Activated CD4-positive, alpha-beta T cell treated with anti-CD3 and anti-CD28 coated beads, Interleukin-2, Interleukin-6, amounts not matched to agents 100 ng/mL and 50 ng/mL, durations not matched to agents 16 hours and 8 hours (primary cell): ENCODE data around the gene NEK11.
"Not testable (repeated sequence)": the region's sequence is repeated elsewhere in the genome, so short reads cannot be mapped to it uniquely, and the experiment has no call there.

Source experiments
- DNase-seq: peaks from one replicate; pipeline ENCODE4 v3.0.0-alpha.2; 2020

The NEK11 gene

DNA sequence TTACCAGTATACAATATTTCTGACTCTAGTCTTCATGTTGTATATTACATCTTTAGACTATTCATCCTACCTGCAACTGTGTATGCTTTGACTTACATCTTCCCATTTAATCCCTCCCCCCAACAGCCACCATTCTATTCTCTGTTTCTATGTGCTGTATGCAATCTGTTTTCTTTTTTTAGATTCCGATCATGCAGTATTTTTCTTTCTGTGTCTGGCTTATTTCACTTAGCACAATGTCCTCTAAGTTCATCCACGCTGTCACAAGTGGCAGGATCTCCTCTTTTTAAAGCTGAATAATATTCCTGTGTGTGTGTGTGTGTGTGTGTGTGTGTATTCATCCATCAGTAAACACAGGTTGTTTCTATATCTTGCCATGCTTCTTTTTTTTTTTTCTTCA, 288.5 kb downstream of the NEK11 start:
- no peak for DNase-seq

DNA sequence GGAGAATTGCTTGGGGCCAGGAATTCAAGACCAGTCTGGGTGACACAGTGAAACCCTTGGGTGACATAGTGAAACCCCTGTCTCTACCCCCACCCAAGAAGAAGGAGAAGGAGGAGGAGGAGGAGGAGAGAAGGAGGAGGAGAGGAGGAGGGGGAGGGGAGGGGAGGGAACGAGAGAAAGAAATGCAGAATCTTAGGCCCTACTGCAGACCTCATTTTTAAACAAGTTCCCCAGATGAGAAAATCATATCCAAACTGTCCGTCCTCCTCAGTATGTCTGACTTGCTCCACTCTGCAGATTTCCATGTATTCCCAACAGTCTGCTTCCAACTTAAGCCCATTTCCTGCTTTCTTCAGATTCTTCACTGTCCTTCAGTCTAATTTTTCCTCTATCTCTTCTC, 291.0 kb downstream of the NEK11 start:
- DNase-seq = no peak

- no peak for DNase-seq
Observed at GRCh38 chr3:131323014-131323413, 296.3 kb downstream of the NEK11 start.

- DNase-seq = no peak
Observed at GRCh38 chr3:131323792-131324191, 297.1 kb downstream of the NEK11 start.

- no peak for DNase-seq
Observed at GRCh38 chr3:131324923-131325322, 298.2 kb downstream of the NEK11 start.

- no peak for DNase-seq
Observed at GRCh38 chr3:131326307-131326706, 299.6 kb downstream of the NEK11 start.

DNA sequence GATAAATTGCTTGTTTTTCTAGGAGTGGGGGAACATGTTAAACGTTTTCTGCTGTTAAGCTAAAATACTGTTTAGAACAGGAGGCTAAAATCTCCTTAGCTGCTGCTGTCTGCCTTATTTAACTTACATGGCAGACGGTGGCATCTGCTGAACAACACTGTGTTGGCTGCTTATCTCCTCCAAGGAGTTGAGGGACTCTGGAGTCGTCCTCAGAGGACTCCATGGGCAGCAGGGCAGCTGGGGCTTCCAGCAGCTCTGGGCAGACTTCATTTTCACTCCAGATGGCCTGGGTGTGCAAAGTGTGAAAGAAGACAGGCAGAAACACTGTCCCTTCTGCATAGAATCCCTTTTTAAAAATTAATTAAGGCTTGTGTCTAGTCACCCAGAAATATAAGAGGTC, 302.0 kb downstream of the NEK11 start:
- DNase-seq = no peak

GRCh38 chr3:131329774-131330173, 303.1 kb downstream of the NEK11 start:
- no peak for DNase-seq

DNA sequence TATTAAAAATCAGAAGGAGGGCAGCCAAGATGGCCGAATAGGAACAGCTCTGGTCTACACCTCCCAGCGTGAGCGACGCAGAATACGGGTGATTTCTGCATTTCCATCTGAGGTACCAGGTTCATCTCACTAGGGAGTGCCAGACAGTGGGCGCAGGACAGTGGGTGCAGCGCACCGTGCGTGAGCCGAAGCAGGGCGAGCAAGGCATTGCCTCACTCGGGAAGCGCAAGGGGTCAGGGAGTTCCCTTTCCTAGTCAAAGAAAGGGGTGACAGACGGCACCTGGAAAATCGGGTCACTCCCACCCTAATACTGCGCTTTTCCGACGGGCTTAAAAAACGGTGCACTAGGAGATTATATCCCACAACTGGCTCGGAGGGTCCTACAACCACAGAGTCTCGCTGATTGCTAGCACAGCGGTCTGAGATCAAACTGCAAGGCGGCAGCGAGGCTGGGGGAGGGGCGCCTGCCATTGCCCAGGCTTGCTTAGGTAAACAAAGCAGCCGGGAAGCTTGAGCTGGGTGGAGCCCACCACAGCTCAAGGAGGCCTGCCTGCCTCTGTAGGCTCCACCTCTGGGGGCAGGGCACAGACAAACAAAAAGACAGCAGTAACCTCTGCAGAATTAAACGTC, 304.9 kb downstream of the NEK11 start:
- DNase-seq = not testable (repeated sequence)

GRCh38 chr3:131338948-131339640, 312.4 kb downstream of the NEK11 start:
- no peak for DNase-seq

- no peak for DNase-seq
Observed at GRCh38 chr3:131341761-131342160, 315.1 kb downstream of the NEK11 start.

DNA sequence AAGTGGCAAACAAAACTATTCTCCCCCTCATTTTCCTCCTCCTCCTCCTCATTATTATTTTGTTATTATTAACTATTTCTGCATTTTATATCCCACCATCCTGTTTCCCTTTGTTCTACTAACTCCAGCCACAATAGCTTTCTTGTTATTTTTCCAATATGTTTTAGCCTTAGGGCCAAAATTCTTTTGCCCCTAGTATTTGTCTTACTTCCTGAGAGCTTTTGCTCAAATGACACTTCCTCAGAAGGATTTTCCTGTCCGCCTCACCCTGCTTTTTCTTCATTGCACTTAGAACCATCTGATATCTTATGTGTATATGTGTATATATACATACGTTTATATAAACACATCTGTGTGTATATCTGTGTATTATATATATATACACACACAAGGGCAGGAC, 322.2 kb downstream of the NEK11 start:
- DNase-seq = no peak

DNA sequence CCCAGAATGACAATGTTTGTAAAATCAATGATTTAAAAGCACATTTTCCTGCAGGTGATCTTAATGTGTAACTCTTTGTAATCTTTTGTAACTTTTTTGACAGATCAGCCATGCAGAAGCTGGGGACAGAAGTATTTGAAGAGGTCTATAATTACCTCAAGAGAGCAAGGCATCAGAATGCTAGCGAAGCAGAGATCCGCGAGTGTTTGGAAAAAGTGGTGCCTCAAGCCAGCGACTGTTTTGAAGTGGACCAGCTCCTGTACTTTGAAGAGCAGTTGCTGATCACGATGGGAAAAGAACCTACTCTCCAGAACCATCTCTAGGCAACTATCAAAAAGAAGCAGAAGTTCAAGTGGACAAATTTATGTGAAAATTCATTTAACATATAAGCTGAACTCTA, 322.8 kb downstream of the NEK11 start:
- no peak for DNase-seq

GRCh38 chr3:131349946-131350347, 323.3 kb downstream of the NEK11 start:
- no peak for DNase-seq

GRCh38 chr3:131350506-131350905, 323.8 kb downstream of the NEK11 start:
- no peak for DNase-seq

GRCh38 chr3:131353016-131353877, 326.6 kb downstream of the NEK11 start:
- no peak for DNase-seq

DNA sequence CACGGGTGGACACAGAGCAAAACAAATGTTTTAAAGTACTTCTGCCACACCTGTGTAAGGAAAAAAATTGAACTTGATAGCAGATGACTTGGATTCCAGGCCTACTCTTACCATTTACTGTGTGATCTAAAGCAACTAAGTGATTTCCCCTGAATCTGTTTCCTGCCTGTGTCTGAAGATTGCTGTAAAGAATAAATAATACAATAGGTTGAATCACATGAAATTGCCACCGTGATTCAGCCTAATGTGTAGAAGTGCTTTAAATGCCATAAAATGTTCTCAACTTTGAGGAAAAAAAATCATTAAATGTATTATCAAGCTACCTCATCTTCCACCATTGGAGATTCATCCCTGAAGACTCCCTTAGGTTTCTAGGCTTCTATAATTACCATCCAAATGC, 327.3 kb downstream of the NEK11 start:
- DNase-seq = no peak

DNA sequence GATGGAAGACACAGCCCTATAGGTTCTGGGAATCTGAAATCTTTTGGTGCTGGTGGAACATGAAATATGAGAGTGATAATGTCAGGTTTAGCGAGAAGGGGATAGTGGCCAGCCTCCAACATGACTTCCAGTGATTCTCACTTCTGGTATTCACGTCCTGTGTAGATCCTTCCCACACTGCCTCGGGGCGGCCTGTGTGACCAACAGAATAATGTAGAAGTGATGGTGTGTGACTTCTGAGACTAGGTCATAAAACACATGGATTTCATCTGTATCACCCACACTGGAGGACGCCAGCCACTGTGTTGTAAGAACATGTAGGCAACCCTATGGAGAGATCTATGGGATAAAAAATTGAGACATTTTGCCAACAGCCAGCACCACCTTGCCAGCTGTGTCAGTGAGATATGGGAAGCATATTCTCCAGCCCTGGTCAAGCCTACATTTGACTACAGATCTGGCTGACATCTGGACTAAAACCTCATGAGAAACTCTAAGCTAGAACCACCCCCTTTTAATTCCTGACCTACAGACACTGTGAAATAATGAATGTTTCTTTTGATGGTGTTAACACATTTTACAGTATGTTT, 329.4 kb downstream of the NEK11 start:
- no peak for DNase-seq

DNA sequence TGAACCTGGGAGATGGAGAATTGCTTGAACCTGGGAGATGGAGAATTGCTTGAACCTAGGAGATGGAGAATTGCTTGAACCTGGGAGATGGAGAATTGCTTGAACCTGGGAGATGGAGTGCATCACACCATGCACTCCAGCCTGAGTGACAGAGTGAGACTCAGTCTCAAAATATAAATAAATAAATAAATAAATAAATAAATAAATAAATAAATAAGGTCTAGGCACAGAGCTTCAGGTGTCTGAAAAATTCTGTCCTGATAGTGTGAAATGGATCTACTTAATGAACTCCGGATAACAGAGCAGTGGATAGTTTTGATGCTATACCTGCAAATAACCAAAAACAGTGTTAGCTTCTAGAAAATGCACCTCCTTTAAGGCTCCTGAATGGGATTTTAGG, 330.6 kb downstream of the NEK11 start:
- DNase-seq = no peak

DNA sequence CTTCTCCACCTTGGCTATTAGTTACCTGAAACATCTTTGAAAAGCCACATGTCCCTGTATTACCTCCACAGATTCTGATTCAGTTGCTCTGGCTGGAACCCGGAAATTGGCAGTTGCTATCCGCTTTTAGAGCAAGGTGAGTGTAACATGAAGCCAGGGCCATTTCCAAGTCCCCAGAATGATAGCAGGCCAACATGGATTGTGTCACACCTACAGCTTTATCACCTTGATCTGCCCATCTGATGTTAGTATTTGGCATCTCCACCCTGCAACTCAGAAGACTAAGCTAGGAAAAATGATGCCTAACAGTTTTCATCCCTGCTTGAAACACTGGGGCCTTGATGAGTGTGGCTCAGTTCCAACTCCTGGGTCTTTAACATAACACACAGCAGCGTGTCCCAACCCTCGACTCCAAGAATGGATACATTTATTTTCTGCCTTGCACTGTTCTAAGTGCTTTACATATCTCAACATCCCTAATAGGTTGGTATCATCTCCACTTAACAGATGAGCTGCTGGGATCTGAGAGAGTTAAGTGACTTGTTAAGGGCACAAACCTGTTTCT, 333.6 kb downstream of the NEK11 start:
- DNase-seq = no peak

DNA sequence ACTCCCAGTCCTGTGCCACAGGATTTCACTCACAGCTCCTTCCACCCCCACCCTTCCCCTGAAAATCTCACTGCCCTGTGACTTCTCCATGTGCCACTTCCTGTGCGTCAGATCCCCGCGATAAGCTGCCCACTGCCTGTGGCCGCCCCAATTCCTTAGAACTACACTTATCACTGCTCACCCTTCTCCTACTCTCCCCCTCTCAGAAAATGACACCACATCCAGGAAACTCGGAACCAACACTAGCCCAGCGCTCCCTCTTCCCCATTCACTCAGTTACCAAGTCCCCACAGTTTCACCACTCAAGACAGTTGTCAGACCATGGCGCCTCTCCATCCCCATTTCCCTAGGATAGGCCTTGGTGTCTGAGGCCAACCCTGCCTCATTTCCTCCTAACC, 334.4 kb downstream of the NEK11 start:
- DNase-seq = not testable (repeated sequence)

- peak; percentile 51 for DNase-seq
Observed at GRCh38 chr3:131361464-131362421, 335.1 kb downstream of the NEK11 start.
